Activated T-cell treated with anti-CD3 and anti-CD28 coated beads for 48 hours (primary cell): ENCODE data around the gene C11orf97.
A peak's percentile ranks its signal among the peaks of the same experiment; 100 is the strongest.
"Not testable (repeated sequence)": the region's sequence is repeated elsewhere in the genome, so short reads cannot be mapped to it uniquely, and the experiment has no call there.

ENCODE experiments used
- DNase-seq: peaks from one replicate; pipeline ENCODE4 v3.0.0-alpha.2; 2020; ENCODE audit warnings: low read depth

C11orf97 gene

DNA sequence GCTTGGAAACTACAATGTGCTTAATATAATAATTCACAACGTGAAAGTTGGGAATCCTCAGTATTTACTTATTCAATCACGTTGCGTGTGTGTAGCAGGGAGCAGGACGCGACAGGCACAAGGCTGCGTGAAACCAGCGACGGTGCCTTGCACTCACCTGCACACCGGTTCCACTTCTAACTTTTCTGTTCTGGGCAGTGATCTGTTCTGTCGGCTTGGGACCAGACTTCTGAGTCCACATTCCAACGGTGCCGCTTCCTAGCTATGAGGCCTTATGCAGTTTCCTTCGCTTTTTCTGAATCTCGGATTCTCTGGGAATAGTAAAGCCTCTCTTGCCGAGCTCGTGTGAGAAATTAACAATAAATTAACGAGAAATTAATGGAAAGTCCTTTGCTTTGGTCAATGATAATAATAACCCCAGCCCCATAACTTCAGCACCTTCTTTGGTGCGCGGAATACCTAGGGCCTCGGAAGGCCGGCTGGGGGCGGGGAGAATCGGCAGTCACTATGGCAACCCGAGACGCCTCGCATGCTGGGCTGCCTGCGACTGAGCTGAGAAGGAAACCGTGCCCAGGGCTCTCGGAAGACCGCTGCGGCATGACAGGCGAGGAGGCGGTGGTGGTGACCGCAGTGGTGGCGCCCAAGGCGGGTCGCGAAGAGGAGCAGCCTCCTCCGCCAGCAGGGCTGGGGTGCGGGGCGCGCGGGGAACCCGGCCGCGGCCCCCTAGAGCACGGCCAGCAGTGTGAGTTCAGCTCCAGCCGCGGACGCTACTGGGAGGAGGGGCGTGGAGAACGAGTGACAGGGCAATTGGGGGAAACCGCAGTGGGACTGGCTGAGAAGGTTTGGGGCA is at the start of gene C11orf97:
Gene C11orf97 (plus strand): TSS at position 530 of the 850 bp plus-strand sequence. CDS start 68 bp downstream, at position 598.
- peak; percentile 46 for DNase-seq

- no peak for DNase-seq
Observed at GRCh38 chr11:94469416-94469815, 42.8 kb upstream of the C11orf97 start.

GRCh38 chr11:94472916-94473799 is 39.1 kb upstream of the C11orf97 start:
- DNase-seq: no peak

DNA sequence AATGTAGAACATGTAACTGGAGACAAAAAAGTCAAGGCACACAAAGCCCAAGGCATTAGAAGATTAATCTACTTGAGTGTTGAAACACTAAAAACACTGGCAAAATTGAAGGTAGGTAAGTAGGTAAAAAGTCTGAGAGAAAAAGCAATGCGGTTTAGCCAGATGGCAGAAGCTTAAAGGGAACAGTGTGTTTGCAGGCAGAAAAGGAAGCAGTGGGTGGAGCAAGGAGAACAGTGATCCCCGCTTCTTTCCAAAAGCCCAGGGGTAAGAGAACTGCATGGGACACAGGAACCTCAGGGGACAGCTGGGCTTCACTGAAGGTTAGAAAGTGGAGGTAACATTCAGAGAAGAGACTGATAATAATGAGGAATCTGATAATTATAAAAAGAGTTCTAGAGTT is 34.6 kb upstream of the C11orf97 start:
- no peak for DNase-seq

GRCh38 chr11:94481342-94481741 is 30.9 kb upstream of the C11orf97 start:
- DNase-seq: no peak

- DNase-seq: no peak
Observed at GRCh38 chr11:94486068-94486467, 26.2 kb upstream of the C11orf97 start.

DNA sequence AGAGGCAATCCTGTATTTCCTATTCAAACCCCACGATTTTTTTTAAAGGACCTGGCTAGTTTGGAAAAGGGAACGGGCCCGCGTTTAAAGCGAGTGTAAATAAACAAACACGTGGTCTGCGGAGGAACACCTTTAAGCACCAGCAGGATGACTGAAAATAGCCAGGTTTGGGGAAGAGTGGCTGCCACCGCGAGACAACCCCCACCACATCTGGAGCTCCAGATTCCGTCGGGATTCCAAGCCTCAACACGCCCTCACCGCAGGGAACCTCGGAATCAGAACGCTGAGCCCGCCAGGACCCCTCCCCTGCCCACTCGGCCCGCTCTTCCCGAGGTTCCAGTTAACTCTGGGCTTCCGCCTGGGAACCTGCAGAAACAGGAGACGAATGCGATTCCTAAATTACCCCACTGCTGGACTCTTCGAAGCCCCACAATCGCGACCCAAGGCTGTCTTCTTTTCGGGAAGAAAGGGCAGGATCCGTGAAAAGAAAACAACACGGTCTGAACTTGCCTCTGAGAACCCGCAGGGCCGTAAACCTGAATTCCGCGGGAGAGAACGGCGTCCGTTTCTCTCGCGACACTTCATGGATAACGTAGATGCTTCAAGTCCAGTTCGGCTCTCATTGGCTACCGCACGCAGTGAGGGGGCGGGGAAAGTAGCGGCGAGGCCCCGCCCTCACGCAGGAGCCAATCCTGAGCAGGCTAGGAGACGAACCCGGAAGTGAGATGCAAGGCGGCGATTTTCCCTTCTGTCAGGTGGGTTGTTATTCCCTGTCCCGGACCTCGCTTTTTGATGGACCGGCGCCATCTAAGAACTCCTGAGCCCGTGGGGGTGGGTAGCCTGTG is 18.8 kb upstream of the C11orf97 start, which contains the start of the genes ANKRD49 and MRE11:
Gene ANKRD49 (plus strand): TSS at position 704 of the 845 bp plus-strand sequence. CDS start 2,710 bp downstream, outside the sequence.
Gene MRE11 (minus strand): TSS at position 564 of the 845 bp plus-strand sequence. CDS start 1,043 bp downstream, outside the sequence.
- peak; percentile 93 for DNase-seq

DNA sequence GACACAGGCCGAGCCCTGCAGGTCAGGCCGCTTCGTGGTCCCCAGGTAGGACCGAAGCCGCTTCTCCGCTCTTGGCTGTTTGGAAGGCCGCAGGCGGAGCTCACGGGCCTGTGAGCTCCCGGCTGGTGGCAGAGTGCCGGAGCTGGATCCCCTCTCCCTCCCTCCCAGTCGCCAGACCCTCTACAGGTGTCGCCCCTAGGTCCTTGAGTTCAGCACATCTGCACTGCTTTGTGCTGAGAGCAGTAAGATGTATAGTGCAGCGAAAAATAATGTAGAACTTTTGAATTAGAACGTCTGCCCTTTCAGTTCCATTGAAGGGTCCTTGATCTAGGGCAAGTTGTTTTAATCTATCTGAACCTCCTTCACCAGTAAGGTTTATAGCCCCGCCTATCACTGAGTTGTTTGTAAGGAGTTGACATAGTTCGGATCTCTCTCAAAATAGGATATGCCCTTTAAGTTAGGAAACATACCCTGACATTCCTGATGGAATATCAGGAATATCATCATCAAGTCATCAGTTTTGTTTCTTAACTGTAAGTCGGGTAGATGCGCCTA is 18.1 kb upstream of the C11orf97 start:
- no peak for DNase-seq

- DNase-seq: no peak
Observed at GRCh38 chr11:94500181-94500580, 12.1 kb upstream of the C11orf97 start.

GRCh38 chr11:94501522-94501921 is 10.7 kb upstream of the C11orf97 start:
- DNase-seq: no peak

DNA sequence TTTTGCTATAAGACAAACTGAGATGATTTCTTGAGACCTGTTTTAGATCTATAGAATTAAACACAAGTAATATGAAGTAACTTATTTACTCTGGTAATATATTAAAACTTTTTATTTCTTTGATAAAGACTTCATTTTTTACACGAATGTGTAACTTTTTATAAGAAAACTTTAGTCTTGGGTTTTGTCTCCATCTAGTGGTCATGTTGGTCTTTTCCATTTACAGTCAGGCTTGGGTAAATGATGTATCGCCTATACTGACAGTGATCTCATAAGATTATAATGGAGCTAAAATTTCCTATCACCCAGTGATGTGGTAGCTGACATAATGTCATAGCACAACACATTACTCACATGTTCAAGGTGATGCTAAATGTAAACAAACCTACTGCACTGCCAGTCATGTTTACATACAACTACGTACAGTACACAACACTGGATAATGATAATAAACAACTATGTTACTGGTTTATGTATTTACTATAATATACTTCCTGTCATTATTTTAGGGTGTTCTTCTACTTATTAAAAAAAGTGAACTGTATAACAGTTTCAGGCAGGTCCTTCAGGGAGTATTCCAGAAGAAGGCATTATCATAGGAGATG is 7.5 kb upstream of the C11orf97 start:
- no peak for DNase-seq

DNA sequence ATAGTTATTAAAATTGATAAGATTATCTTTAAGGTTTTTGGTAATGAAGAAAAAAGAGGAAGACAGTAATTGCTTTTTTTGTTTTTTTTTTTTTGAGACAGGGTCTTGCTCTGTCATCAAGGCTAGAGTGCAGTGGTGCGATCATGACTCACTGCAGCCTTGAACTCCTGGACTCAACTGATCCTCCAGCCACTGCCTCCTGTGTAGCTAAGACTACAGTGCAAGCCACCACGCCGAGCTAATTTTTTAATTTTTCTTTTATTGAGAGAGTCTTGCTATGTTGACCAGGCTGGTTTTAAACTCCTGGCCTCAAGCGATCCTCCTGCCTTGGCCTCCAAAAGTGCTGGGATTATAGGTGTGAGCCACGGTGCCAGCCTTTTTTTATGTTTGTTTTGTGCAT is 5.7 kb upstream of the C11orf97 start:
- DNase-seq: not testable (repeated sequence)

GRCh38 chr11:94507485-94507884 is 4.8 kb upstream of the C11orf97 start:
- no peak for DNase-seq

GRCh38 chr11:94513091-94513490 is 830 bp downstream of the C11orf97 start:
- no peak for DNase-seq

- DNase-seq: no peak
Observed at GRCh38 chr11:94515398-94515797, 3.1 kb downstream of the C11orf97 start.

- no peak for DNase-seq
Observed at GRCh38 chr11:94516725-94517124, 4.5 kb downstream of the C11orf97 start.

DNA sequence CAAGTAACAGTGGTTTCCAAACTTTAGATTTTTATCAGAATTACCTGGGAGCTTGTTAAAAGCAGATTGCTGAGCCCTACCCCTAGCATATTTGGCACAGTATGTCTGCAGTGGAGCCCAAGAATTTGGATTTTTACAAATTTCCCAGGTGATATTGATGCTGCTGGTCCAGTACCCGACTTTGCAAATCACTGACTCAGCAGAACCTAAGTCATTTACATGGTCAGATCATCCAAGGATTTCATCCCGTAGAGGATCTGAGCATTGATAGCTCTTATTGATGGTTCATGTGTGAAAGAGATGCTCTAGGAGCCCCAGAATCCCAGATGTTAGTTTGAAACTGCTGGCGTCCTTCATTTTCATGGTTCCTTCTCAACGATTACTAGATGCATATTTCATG is 6.0 kb downstream of the C11orf97 start:
- DNase-seq: no peak

DNA sequence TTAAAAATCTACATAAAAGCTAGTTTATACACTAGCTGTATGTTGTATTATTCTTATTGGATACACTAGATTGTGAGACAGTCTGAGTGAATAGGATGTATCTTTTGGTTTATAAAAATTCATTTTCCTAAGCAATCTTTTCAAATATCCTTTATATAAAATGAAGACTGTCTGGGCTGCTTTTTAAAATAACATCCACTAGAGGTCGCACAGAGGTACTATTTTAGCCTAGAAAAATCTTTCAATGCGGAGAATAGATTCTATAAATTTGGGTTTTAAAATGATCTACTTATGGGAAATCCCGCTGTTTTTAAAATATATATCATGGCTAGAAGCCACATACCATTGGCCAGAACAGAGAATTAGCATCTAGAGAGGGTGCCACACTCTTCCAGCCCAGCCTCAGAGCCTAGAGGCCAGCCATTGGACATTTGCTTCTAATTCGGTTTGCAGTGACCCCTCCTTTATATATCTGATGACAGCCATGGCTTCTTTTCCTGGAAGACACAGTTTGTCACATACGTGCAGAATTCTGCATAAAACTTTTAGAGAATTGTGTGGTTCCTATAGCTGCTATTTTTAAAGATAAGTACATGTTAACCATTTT is 7.3 kb downstream of the C11orf97 start:
- DNase-seq: no peak

DNA sequence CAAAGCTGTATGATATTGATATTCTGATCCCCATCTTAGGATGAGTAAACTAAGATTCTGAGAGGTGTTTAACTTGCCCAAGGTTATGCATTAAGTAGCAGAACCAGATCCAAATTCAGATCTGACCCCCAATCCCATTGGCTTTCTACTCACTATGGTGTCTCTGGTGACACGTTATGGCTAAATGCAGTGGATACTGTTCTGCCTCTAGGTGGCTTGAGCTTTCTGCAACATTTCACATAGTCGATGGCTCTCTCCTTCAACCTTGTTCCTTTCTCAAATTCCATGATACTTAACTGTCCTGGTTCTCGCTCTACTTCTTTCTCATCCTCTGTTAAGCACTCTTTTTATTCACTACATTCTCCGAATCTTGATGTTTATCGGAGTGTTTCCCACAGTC is 9.4 kb downstream of the C11orf97 start:
- DNase-seq: no peak

DNA sequence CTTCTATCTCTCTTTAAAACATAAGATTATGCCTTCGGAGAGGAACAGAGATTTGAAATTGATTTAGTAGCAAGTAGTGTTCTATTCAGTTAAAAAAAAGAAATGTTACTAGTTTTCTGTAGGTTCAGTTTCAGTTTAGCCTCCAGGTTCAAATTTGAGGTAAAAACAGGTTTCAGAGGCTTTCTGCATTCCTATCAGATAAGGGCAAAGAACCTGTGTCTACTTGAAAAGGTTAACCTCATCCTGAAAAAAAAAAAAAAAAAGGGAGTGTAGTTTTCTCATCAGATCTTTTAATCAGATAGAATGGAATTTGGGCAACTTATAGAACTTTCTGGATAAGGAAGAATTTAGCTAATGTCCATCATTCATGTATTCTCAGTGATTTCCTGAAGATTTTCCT is 12.1 kb downstream of the C11orf97 start:
- DNase-seq: no peak
